GM12873 (cell line): ENCODE data around the gene FLYWCH1.

Experiments
- CTCF ChIP-seq: IDR thresholded peaks from 2 replicates; pipeline ENCODE4 v1.5.1; 2012; ENCODE audit warnings: low read depth, mild to moderate bottlenecking, moderate library complexity, low read length, control low read depth; ENCODE audit not compliant: insufficient read depth; ENCODE audit errors: missing control alignments

The FLYWCH1 gene

GRCh38 chr16:2900526-2901075 lies 11.1 kb upstream of the FLYWCH1 start:
- no peak for TF ChIP-seq CTCF

GRCh38 chr16:2902337-2903130 lies 9.2 kb upstream of the FLYWCH1 start:
- TF ChIP-seq CTCF: no peak

- peak; percentile 88 for TF ChIP-seq CTCF
These were observed 7.4 kb upstream of the FLYWCH1 start for GRCh38 chr16:2904100-2904921.

GRCh38 chr16:2904922-2905240 lies 6.8 kb upstream of the FLYWCH1 start:
- no peak for TF ChIP-seq CTCF

- no peak for TF ChIP-seq CTCF
These were observed 6.3 kb upstream of the FLYWCH1 start for GRCh38 chr16:2905241-2905987.

GRCh38 chr16:2905988-2906387 lies 5.7 kb upstream of the FLYWCH1 start:
- no peak for TF ChIP-seq CTCF

- peak; percentile 49 for TF ChIP-seq CTCF
These were observed 4.5 kb upstream of the FLYWCH1 start for GRCh38 chr16:2907084-2907753.
